ENCODE data around the gene SLCO1A2. TPM values are rescaled to one million over a fixed set of nuclear protein-coding genes. Genes with fewer than 3 reads are reported as not detected.
"Not testable (repeated sequence)": the region's sequence is repeated elsewhere in the genome, so short reads cannot be mapped to it uniquely, and the experiment has no call there.

Gene SLCO1A2
- total and polyA plus RNA-seq, 2 of the 13 experiments (the other 11 are each of a cell fraction or from before 2014, with no cell fraction given): not detected

DNA sequence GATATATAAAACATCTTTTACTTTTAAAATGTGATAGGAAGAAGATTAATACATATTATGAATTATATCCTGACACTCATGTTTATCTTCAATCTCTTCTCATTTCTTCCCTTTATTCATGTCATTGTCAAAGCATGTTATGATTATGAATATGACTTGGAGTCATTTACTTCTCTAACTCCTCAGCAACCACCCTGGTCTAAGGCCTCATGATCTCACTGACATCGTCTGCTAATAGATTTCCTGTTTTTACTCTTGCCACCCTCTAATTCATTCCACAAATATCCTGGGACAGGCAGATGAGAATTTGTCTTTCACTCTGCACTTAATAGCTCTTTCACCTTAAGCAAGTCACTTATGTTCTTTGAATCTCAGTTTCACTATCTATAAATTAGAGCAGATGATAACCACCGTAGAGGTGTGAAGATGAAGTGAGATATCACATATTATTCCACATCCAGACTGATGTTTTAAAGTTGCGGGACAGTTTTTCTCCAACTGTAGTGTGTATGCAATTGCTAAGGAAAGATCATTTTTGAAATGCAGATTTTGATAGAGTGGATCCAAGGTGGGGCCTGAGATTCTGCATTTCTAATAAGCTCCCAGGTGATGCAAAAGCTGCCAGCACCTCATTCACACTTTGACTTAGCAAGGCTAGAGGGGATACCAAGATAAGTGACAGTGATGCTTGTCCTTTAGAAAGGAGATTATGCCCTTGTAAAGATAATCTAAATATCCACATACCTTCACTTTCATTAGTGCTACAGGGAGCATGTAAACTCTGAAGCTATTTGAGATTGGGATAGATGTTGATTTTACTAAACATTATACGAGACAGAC is 34.6 kb upstream of the SLCO1A2 start:
- CTCF ChIA-PET (ENCODE audit: low intra/inter-chr PET ratio, low total read pairs): interaction anchor here (0.6 kb wide), 1 partner anchor 55 kb away, joined by 3 read pairs; no protein-coding TSS in a partner anchor

GRCh38 chr12:21360632-21361031 is 25.9 kb upstream of the SLCO1A2 start:
- H4K20me1 ChIP-seq (ENCODE audit: insufficient read depth, low read length); H3K4me3 ChIP-seq (replicated peaks in 1 of 3; ENCODE audit: insufficient read depth in 1 of 3, low read depth in 2 of 3, low read length in 3 of 3); DNase-seq (ENCODE audit: low spot score); intact Hi-C loops (cut with micrococcal nuclease; ENCODE audit: unreplicated experiment); H3K27me3 ChIP-seq (ENCODE audit: control insufficient read depth in 1 of 2, insufficient read depth in 2 of 2, low read length in 2 of 2); H2AFZ ChIP-seq (ENCODE audit: low read length); FAIRE-seq; ATAC-seq; H3K4me2 ChIP-seq (ENCODE audit: low read depth, low read length); POLR2A ChIA-PET; H3K79me2 ChIP-seq (ENCODE audit: insufficient read depth, low read length); in situ Hi-C loops (cut with HindIII; ENCODE audit: extremely low pct_ligation_motif_present, low pct_unique_long_range_greater_than_20kb); BruUV-seq (replicated peaks); H3K4me1 ChIP-seq (ENCODE audit: insufficient read depth, low read length); CTCF ChIA-PET (ENCODE audit: low intra/inter-chr PET ratio, low total read pairs); H3K36me3 ChIP-seq (replicated peaks in 1 of 2; ENCODE audit: control insufficient read depth in 1 of 2, insufficient read depth in 2 of 2, low read length in 2 of 2); H3K27ac ChIP-seq (ENCODE audit: extremely low read length, insufficient read depth, low read length); H3K9ac ChIP-seq (ENCODE audit: insufficient read depth, low read depth, low read length); H3K9me3 ChIP-seq (ENCODE audit: low read length): not testable (repeated sequence)
- 27% methylated on average over 8 of the region's 10 CpGs for WGBS (ENCODE audit: low lambda C conversion rate)

More for the DNA sequence above, 34.6 kb upstream of the SLCO1A2 start:
- no peak overlapping the region for H3K9ac ChIP-seq (ENCODE audit: insufficient read depth, low read depth, low read length)
- H2AFZ ChIP-seq (ENCODE audit: low read length): no peak overlapping the region
- no peak overlapping the region for H3K4me3 ChIP-seq (replicated peaks in 1 of 3; ENCODE audit: insufficient read depth in 1 of 3, low read depth in 2 of 3, low read length in 3 of 3)
- no peaks in the 10 kb centered on the region for H3K9me3 ChIP-seq (ENCODE audit: low read length)
- WGBS (ENCODE audit: low lambda C conversion rate): 9% methylated on average over 4 of the region's 4 CpGs
- FAIRE-seq (no peak), ATAC-seq (no peak), DNase-seq (ENCODE audit: low spot score) (no peak)
- intact Hi-C loops (cut with micrococcal nuclease; ENCODE audit: unreplicated experiment) (no loop called here), in situ Hi-C loops (cut with HindIII; ENCODE audit: extremely low pct_ligation_motif_present, low pct_unique_long_range_greater_than_20kb) (no loop called here)
- TF ChIP-seq ZNF44 (CRISPR knock-in tag; IDR thresholded peaks at IDR 0.05): no peak
- no peak for TF ChIP-seq RORA (CRISPR knock-in tag; IDR thresholded peaks at IDR 0.05)
- TF ChIP-seq SRY (CRISPR knock-in tag; IDR thresholded peaks at IDR 0.05): no peak
- no peak for TF ChIP-seq KLF15 (CRISPR knock-in tag; IDR thresholded peaks at IDR 0.05; ENCODE audit: borderline replicate concordance)
- no peak for TF ChIP-seq BCLAF1 (IDR thresholded peaks at IDR 0.05)
- no peaks in the 10 kb centered on the region for H3K27me3 ChIP-seq (ENCODE audit: control insufficient read depth in 1 of 2, insufficient read depth in 2 of 2, low read length in 2 of 2)
- H3K4me1 ChIP-seq (ENCODE audit: insufficient read depth, low read length): no peaks in the 10 kb centered on the region
- H4K20me1 ChIP-seq (ENCODE audit: insufficient read depth, low read length): no peaks in the 10 kb centered on the region
- no peaks in the 10 kb centered on the region for H3K36me3 ChIP-seq (replicated peaks in 1 of 2; ENCODE audit: control insufficient read depth in 1 of 2, insufficient read depth in 2 of 2, low read length in 2 of 2)
- POLR2A ChIA-PET: no interaction called here
- H3K79me2 ChIP-seq (ENCODE audit: insufficient read depth, low read length): no peaks in the 10 kb centered on the region
- no peak overlapping the region for H3K27ac ChIP-seq (ENCODE audit: extremely low read length, insufficient read depth, low read length)
- BruUV-seq (replicated peaks): no TSS peak
- H3K4me2 ChIP-seq (ENCODE audit: low read depth, low read length): no peak overlapping the region
